A673 (cell line): ENCODE data around the gene IRX5. TPM values are rescaled to one million over a fixed set of nuclear protein-coding genes. Genes with fewer than 3 reads are reported as not detected.

Source experiments
- BruUV-seq: library from RNA; stranded (reverse); fragments of 400-500 nt; replicated peaks from 2 replicates; lab custom pipeline; 2021; lab: Mats Ljungman, UMichigan
- CTCF ChIA-PET: fragments of 300-600 bp; sonication (Branson Sonifier 250); formaldehyde crosslinking; loops from one replicate; lab custom pipeline; 2022; ENCODE audit warnings: antibody characterized with exemption; lab: Charles Lee
- POLR2A ChIA-PET: fragments of 300-600 bp; sonication (Branson Sonifier 250); formaldehyde crosslinking; loops from one replicate; lab custom pipeline; 2022; ENCODE audit warnings: antibody characterized with exemption; ENCODE audit not compliant: low non-redundant PET; lab: Charles Lee
- DNase-seq: peaks from one replicate; pipeline ENCODE4 v3.0.0-alpha.2; 2015; ENCODE audit warnings: low spot score
- H3K27ac ChIP-seq: fragments of 200-600 bp; sonication (generic); 2 replicates; pipeline ENCODE4 v1.5.1; 2016; ENCODE audit warnings: mixed run types, low read depth, mild to moderate bottlenecking, mixed read lengths, antibody characterized with exemption, low read length; ENCODE audit not compliant: poor library complexity, severe bottlenecking
- H3K27me3 ChIP-seq: fragments of 200-600 bp; sonication (generic); replicated peaks from 2 replicates; pipeline ENCODE4 v1.6.1; 2017; ENCODE audit warnings: mixed run types, low read depth, mild to moderate bottlenecking, mixed read lengths, antibody characterized with exemption, low read length; ENCODE audit not compliant: insufficient read depth, poor library complexity
- H3K36me3 ChIP-seq: fragments of 200-600 bp; sonication (generic); 2 replicates; pipeline ENCODE4 v1.6.1; 2016; ENCODE audit warnings: mixed run types, mild to moderate bottlenecking, mixed read lengths, antibody characterized with exemption, low read length; ENCODE audit not compliant: insufficient read depth, poor library complexity, severe bottlenecking
- H3K4me1 ChIP-seq: fragments of 200-600 bp; sonication (generic); 2 replicates; pipeline ENCODE4 v1.6.1; 2017; ENCODE audit warnings: mixed run types, mild to moderate bottlenecking, mixed read lengths, antibody characterized with exemption, low read length; ENCODE audit not compliant: insufficient read depth, poor library complexity, severe bottlenecking
- H3K4me3 ChIP-seq: fragments of 200-600 bp; sonication (generic); 2 replicates; pipeline ENCODE4 v1.5.1; 2016; ENCODE audit warnings: low read depth, mixed run types, mild to moderate bottlenecking, mixed read lengths, low read length; ENCODE audit not compliant: poor library complexity, severe bottlenecking
- H3K9me3 ChIP-seq: fragments of 200-600 bp; sonication (generic); 2 replicates; pipeline ENCODE4 v1.6.1; 2016; ENCODE audit warnings: mixed run types, low read depth, mild to moderate bottlenecking, mixed read lengths, antibody characterized with exemption, low read length; ENCODE audit not compliant: poor library complexity, severe bottlenecking
- CTCF ChIP-seq: fragments of 300-800, 200-600 bp; sonication (generic); conservative IDR thresholded peaks from 2 replicates; pipeline ENCODE4 v1.5.1; 2017; ENCODE audit warnings: low read depth, mild to moderate bottlenecking, antibody characterized with exemption, low read length, moderate library complexity, mixed read lengths
- EZH2 ChIP-seq: fragments of 200-600 bp; sonication (generic); IDR thresholded peaks from 2 replicates; pipeline ENCODE4 v1.6.1; 2017; ENCODE audit warnings: borderline replicate concordance, low read depth, mild to moderate bottlenecking, mixed read lengths, antibody characterized with exemption, low read length; ENCODE audit not compliant: poor library complexity, severe bottlenecking
- intact Hi-C: fragments of 100-400 bp; cut with micrococcal nuclease; formaldehyde crosslinking; loops from one replicate; pipeline ENCODE4 v1.10.0; 2022; ENCODE audit not compliant: unreplicated experiment
- total RNA-seq: library from RNA; stranded (reverse); gene quantifications from 2 replicates; pipeline ENCODE4 v1.2.3, GENCODE V29; 2021

Gene IRX5
- total RNA-seq, 1 experiment from 2014 or later = 9.0 TPM

GRCh38 chr16:54955757-54956156 is 25.1 kb downstream of the IRX5 start:
- ChIA-PET CTCF (no interaction called here), POLR2A (no interaction called here)
- Histone ChIP-seq H3K27ac (no peak overlapping the region), H3K9me3 (no peaks in the 10 kb centered on the region), H3K4me3 (no peak overlapping the region), H3K27me3 (no peaks in the 10 kb centered on the region), H3K4me1 (no peaks in the 10 kb centered on the region), H3K36me3 (no peaks in the 10 kb centered on the region)
- DNase-seq = no peak
- intact Hi-C loops = loop anchor here (10.0 kb wide), 1 partner anchor 421 kb away; no protein-coding TSS in a partner anchor
- BruUV-seq = no TSS peak
- TF ChIP-seq CTCF (no peak), EZH2 (no peak)

GRCh38 chr16:54957403-54958166 is 26.9 kb downstream of the IRX5 start:
- intact Hi-C loops = loop anchor here (10.0 kb wide), 1 partner anchor 423 kb away; no protein-coding TSS in a partner anchor
- peak; percentile 52 for DNase-seq

GRCh38 chr16:54962045-54962444 is 31.4 kb downstream of the IRX5 start:
- BruUV-seq = no TSS peak
- DNase-seq = no peak
- Histone ChIP-seq H3K27me3 (no peaks in the 10 kb centered on the region), H3K36me3 (no peaks in the 10 kb centered on the region), H3K4me3 (no peak overlapping the region), H3K4me1 (no peaks in the 10 kb centered on the region), H3K27ac (no peak overlapping the region), H3K9me3 (no peaks in the 10 kb centered on the region)
- intact Hi-C loops = no loop called here
- TF ChIP-seq CTCF (no peak), EZH2 (no peak)
- POLR2A ChIA-PET = no interaction called here
- CTCF ChIA-PET = no interaction called here

More at GRCh38 chr16:54957403-54958166, 26.9 kb downstream of the IRX5 start:
- no peaks in the 10 kb centered on the region for H3K36me3 ChIP-seq
- no peak overlapping the region for H3K4me3 ChIP-seq
- H3K27ac ChIP-seq = no peak overlapping the region
- no peaks in the 10 kb centered on the region for H3K27me3 ChIP-seq
- CTCF ChIA-PET = interaction anchor here (0.7 kb wide), 1 partner anchor 63 kb away, joined by 8 read pairs; no protein-coding TSS in a partner anchor
- no TSS peak for BruUV-seq
- H3K4me1 ChIP-seq = no peaks in the 10 kb centered on the region
- no peaks in the 10 kb centered on the region for H3K9me3 ChIP-seq
- no peak for TF ChIP-seq EZH2
- peak; percentile 57 for TF ChIP-seq CTCF
- POLR2A ChIA-PET = no interaction called here
